HG02571 (cell line): Measurements from ENCODE around the gene RAB11FIP3.

Experiments
- ATAC-seq: cut with Tn5 transposase; IDR thresholded peaks from one replicate; pipeline ENCODE4 v1.9.1; 2021; ENCODE audit warnings: mild to moderate bottlenecking, moderate library complexity; ENCODE audit not compliant: unreplicated experiment

The RAB11FIP3 gene

DNA sequence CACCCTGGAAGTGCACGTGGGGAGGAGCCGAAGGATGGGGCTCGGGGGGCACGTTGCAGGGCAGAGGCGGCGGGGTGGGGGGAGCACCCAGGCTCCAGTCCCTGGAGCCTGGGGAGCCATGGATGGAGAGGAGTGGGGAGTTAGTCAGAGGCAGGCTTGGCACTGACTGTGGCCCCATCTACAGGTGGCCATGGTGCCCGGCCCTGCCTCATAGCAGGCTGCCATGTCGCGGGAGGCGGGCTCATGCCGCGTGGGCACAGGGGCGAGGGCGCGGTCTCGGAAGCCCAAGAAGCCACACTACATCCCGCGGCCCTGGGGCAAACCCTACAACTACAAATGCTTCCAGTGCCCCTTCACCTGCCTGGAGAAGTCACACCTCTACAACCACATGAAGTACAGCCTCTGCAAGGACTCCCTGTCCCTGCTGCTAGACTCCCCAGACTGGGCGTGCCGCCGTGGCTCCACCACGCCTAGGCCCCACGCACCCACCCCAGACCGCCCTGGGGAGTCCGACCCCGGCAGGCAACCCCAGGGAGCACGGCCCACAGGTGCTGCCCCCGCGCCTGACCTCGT is 137.7 kb downstream of the RAB11FIP3 start:
- no peak for ATAC-seq

DNA sequence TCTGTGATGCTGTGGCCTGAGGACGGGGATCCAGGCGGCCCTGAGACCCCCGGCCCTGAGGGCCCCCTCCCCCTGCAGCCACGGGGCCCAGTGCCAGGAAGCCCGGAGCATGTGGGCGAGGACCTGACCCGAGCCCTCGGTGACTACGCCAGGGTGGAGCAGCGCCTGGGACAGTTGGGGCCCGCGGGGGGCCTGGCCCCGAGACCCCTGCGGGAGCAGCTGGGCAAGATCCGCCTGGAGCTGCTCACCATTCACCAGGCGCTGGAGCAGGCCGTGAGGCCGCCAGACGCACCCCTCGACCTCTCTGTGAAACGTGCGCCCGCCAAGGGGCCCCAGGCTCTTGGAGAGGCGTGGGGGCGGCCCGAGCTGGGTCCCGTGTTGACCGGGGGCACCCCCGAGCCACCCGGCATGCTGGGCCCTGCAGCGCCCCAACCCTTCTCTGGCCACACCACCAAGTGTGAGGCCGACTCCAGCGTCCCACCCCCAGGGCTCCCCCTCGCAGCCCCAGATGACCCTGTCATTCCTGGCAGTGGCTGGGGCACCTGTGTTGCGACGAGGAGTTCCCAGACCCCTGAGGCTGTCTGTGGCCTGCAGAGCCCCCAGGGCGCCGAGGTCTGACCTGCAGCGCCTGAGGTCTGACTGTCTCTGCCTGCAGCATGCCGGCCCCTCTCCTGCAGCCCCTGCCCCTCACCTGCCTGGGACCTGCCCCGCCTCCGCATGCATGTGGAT is 139.4 kb downstream of the RAB11FIP3 start:
- ATAC-seq: no peak

DNA sequence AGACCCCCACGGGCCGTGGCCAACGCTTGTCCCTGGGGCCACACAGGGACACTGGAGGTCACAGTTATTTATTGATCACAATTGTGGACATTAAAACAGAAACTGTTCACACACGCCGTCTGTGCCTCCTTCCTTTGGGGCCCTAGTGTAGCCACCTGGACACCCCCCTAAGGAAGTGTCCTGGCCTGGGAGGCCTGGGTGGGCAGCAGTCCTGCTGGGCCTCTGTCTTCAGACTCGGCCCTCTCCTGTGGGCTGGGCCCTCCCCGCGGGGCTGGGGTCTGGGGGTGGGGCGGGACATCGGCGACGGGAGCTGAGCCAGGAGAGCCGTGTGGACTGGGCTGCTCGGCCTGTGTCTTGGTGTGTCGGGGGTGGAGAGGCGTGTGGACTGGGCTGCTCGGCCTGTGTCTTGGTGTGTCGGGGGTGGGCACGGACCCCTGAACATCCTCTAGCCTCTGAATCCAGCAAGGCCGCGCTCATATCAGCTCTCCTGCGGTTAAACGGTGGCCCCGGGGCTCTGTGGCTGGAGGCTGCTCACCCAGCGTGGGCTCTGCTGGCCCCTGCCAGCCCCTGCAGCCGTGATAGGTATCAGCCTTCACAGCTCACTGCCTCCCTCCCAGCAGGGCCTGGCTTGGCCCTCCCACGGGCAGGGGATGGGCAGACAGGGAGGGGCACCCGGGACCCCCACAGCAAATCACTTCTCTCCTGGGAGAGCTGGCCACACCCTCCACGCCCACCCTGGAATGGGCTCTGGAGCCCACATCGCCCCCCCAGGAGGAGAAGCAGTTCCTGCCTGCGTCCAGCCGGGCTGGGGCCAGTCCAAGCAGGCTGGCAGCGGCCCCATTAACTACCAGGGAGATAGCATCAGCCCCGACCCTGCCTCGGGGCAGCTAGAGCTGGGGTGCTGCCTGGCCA is 140.2 kb downstream of the RAB11FIP3 start:
- ATAC-seq: no peak

DNA sequence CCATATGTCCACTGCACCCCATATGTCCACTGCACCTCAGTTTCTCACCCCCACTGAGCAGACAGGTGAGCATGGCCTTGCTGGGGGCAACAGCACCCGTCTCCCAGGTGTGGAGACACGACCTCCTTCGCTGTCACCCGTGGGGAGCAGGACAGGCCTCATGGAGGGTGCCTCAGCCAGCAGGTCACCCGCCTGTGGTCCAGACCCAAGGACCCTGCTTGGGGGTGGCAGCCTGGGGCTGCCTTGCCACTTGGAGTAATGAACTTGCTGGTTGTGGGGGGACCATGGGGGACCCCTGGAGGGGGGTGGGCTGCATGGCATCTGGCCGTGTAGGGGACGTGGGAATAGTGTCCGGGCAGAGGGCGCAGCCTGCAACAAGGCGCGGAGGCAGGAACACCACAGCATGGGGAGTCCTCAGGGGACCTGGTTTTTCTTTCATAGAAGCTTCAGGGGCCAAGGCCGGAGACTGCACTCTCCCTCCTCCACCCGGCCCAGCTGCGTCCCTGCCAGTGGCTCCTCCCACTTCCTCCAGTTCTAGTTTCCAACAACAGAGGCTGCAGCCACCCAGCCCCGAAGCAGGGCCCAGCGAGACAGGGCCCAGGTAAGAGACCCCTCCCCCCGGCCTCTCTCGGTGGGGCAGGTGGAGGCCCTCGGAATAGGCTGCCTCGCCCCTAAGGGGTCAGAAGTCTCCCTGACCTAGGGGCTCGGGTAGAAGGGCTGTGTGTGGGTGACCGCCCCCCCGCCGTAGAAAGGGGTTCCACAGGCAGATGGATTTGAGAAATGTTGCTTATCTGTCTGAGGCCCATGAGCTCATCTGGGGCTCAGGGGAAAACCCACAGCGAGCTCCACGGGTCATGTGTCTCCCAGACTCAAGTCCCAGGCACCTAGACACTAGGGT is 141.3 kb downstream of the RAB11FIP3 start, which contains the start of gene NHLRC4:
TSS of gene NHLRC4 (plus strand) at position 531 of the 898 bp plus-strand sequence. CDS start 1,043 bp downstream, outside the sequence.
- peak; percentile 35 for ATAC-seq

DNA sequence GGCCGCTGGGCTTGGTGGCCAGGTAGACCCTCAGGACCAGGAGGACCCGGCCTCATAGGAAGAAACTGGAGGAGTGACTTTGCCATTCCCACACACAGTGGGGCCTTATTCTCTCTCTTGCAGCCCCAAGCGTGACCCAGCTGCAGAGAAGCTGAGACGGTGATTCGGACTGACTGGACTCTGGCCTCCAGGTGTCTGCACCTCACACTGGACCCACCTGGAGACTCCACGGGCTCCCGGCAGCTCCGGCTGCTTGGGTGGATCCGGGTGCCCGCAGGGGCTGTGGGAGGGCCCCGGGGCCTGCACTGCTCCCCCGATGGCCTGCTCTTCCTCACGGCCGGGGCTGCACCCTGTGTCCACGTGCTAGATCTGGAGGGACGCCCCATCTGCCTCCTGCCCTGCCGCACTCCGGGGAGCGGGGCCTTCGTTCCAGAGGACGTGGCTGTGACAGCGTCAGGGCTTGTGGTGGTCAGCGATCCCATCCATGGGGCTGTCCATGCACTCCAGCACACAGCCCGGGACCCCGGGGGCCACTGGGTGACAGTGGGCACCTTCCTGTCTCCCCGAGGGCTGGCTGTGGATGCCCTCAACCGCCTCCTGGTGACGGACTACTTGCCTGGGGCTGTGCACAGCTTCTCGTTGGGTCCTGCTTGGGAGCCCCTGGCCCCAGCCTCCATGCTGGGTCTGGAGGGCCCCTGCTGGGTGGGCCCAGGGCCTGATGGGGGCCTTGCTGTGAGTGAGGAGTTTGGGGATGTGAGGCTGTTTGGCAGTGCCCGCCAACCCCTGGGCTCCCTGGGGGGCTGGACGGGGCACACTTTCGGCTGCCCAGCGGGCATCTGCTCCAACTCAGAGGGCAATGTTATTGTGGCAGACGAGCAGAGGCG is 142.2 kb downstream of the RAB11FIP3 start:
- ATAC-seq: no peak

DNA sequence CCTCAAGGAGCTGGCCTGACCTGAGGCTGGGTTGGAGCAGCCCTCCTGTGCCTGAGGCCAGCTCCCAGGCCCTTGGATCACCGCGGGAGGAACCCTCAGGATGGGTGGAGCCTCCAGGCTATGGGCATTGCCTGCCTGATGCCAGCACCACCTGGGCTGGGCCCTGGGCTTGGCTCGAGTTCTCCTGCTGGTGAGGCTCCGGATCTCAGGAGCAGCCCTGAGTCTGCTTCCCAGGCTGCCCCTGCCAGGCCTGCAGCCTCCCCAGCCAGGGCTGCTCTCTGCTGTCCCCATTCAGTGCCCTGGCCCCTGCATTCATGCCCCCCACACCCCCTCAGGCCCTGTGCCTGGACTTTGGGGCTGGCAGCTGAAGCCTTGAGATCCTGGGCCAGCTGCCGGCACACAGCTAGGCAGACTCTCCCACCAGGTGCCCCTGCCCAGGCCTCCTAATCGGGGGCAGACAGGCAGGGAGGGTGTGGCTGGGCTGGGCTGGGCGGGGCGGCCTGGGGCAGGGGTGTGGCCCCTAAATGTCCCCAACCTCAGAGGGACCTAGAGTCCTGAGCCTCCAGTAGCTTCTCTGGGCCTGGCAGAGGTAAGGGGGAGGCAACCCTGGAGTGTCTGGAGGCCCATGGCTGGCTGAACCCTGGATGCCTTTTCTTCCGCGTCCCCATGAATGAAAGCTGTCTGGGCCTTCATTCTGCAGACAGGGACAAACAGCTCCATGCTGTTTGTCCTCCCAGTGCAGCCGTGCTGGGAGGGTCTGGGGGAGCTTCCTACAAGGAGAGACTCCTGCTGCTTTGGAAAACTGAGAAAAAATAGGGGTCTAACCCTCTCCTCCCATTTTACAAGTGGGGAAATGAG is 143.2 kb downstream of the RAB11FIP3 start:
- ATAC-seq: no peak

DNA sequence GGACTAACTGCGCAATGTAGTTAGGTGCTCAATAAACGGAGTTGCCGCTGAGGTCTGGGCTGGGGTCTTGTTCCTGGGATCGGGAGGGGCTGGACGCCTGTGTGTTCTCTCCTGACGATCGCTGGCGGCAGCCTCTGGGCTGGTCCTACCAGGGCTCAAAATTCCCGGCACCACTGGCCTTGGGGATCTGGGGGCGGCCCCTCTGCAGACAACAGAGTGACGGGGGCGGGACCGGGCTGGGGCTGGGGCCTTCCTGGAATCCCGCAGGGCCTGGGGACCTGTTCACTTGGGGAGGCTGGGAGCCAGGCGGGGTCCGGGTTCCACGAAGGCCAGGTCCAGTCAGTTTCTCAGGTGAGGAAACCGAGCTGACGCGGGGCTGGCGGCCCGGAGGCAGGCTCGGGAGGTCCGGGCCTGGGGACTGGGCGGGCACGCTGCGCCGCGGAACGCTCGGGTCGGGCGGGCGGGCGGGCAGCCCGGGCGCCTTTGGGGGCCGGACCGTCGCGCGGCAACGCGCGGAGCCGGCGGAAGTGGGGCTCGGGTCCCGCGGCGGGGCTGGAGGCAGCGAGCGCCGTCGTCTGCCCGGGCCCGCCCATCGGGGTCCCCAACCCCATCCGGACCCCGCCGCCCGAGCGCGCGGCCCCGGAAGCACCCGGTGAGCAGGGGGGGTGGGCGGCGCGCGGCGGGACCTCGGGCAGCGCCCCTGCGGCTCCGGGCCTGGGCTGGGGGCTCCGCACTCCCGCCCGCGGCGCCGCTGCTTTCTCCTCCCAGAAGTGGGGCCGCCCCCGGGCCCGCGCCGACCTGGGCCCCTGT is 144.2 kb downstream of the RAB11FIP3 start, which contains the start of gene PIGQ:
TSS of gene PIGQ (plus strand) at position 524 of the 810 bp plus-strand sequence. CDS start 4,107 bp downstream, outside the sequence.
- no peak for ATAC-seq
